Testis (tissue), 2 donors: ENCODE measurements around the gene DLG2.

Experiments
- CTCF ChIP-seq, 3 experiments: fragments of 450-650 bp in 2 of 3; fragments of 200-600 bp in 1 of 3; sonication (generic) in 1 of 3; IDR thresholded peaks; one replicate each; pipeline ENCODE4 v1.5.1; 2016 to 2019; ENCODE audit warnings: antibody characterized with exemption in 3 of 3, mild to moderate bottlenecking in 2 of 3, moderate library complexity in 1 of 3
- POLR2A ChIP-seq: fragments of 450-650 bp; IDR thresholded peaks from one replicate; pipeline ENCODE4 v1.6.1; 2017; ENCODE audit warnings: antibody characterized with exemption, mild to moderate bottlenecking, moderate library complexity

- TF ChIP-seq CTCF (IDR thresholded peaks at IDR 0.05) (no peak), POLR2A (no peak)
These were observed 1862.5 kb downstream of the DLG2 start for GRCh38 chr11:83764643-83765042.
